MM.1S (cell line): ENCODE results near the gene PKD1L1.

Source experiments
- DNase-seq: peaks from one replicate; pipeline ENCODE4 v3.0.0-alpha.2; 2015
- H2AFZ ChIP-seq: fragments of 300-600 bp; sonication (generic); 2 replicates; pipeline ENCODE4 v1.6.0; 2016; ENCODE audit warnings: antibody characterized with exemption, low read length
- H3F3A ChIP-seq: fragments of 300-600 bp; sonication (generic); 2 replicates; pipeline ENCODE4 v1.6.1; 2016; ENCODE audit warnings: mild to moderate bottlenecking, antibody characterized with exemption, low read length, moderate library complexity, mixed read lengths; ENCODE audit not compliant: insufficient read depth
- H3K27ac ChIP-seq: fragments of 300-600 bp; sonication (generic); 2 replicates; pipeline ENCODE4 v1.5.1; 2016; ENCODE audit warnings: mild to moderate bottlenecking, low read length
- H3K27me3 ChIP-seq: fragments of 300-600 bp; sonication (generic); replicated peaks from 2 replicates; pipeline ENCODE4 v1.6.0; 2016; ENCODE audit warnings: low read length; ENCODE audit not compliant: insufficient read depth
- H3K36me3 ChIP-seq: fragments of 300-600 bp; sonication (generic); replicated peaks from 2 replicates; pipeline ENCODE4 v1.6.1; 2016; ENCODE audit warnings: mild to moderate bottlenecking, low read length, mixed read lengths; ENCODE audit not compliant: insufficient read depth
- H3K4me1 ChIP-seq: fragments of 300-600 bp; sonication (generic); 2 replicates; pipeline ENCODE4 v1.6.1; 2016; ENCODE audit warnings: low read length, mixed read lengths
- H3K4me2 ChIP-seq: fragments of 300-600 bp; sonication (generic); 2 replicates; pipeline ENCODE4 v1.6.0; 2016; ENCODE audit warnings: low read depth, low read length
- H3K4me3 ChIP-seq: fragments of 300-600 bp; sonication (generic); 2 replicates; pipeline ENCODE4 v1.5.1; 2016; ENCODE audit warnings: low read length, mixed read lengths
- H3K79me2 ChIP-seq: fragments of 300-600 bp; sonication (generic); 2 replicates; pipeline ENCODE4 v1.6.1; 2016; ENCODE audit warnings: mixed run types, low read length, mixed read lengths
- H3K9ac ChIP-seq: fragments of 300-600 bp; sonication (generic); 2 replicates; pipeline ENCODE4 v1.6.1; 2016; ENCODE audit warnings: low read length, mixed read lengths
- H3K9me2 ChIP-seq: fragments of 300-600 bp; sonication (generic); replicated peaks from 2 replicates; pipeline ENCODE4 v1.6.1; 2016; ENCODE audit warnings: mild to moderate bottlenecking, low read length, mixed read lengths; ENCODE audit not compliant: insufficient read depth
- H3K9me3 ChIP-seq: fragments of 300-600 bp; sonication (generic); replicated peaks from 2 replicates; pipeline ENCODE4 v1.6.1; 2016; ENCODE audit warnings: mild to moderate bottlenecking, low read length, mixed read lengths; ENCODE audit not compliant: insufficient read depth
- H4K20me1 ChIP-seq: fragments of 300-600 bp; sonication (generic); 2 replicates; pipeline ENCODE4 v1.6.1; 2016; ENCODE audit warnings: mild to moderate bottlenecking, low read length, moderate library complexity, mixed read lengths; ENCODE audit not compliant: insufficient read depth
- CTCF ChIP-seq: fragments of 300-600 bp; sonication (generic); IDR thresholded peaks from 2 replicates; pipeline ENCODE4 v1.5.1; 2016; ENCODE audit warnings: antibody characterized with exemption, low read length, mixed read lengths
- EZH2 ChIP-seq: fragments of 300-600 bp; sonication (generic); optimal IDR thresholded peaks from 2 replicates; pipeline ENCODE3; 2017; ENCODE audit warnings: low read depth, mild to moderate bottlenecking, antibody characterized with exemption, low read length, mixed read lengths
- EZH2phosphoT487 ChIP-seq: fragments of 300-600 bp; sonication (generic); IDR thresholded peaks from 2 replicates; pipeline ENCODE4 v1.6.1; 2018; ENCODE audit warnings: antibody characterized with exemption, low read length

The PKD1L1 gene

GRCh38 chr7:47777531-47778152, 170.6 kb downstream of the PKD1L1 start:
- Histone ChIP-seq H4K20me1 (no peaks in the 10 kb centered on the region), H3K27me3 (no peaks in the 10 kb centered on the region), H3K4me2 (no peak overlapping the region), H3K9ac (no peak overlapping the region), H3K27ac (no peak overlapping the region), H3F3A (no peaks in the 10 kb centered on the region), H3K9me2 (no peaks in the 10 kb centered on the region), H3K4me1 (no peaks in the 10 kb centered on the region), H2AFZ (no peak overlapping the region), H3K79me2 (no peaks in the 10 kb centered on the region), H3K4me3 (no peak overlapping the region), H3K9me3 (no peaks in the 10 kb centered on the region), H3K36me3 (no peaks in the 10 kb centered on the region)
- TF ChIP-seq CTCF = no peak
- no peak for TF ChIP-seq EZH2phosphoT487
- TF ChIP-seq EZH2 = no peak
- no peak for DNase-seq

- H3K4me3 ChIP-seq = no peak overlapping the region
- H3K4me1 ChIP-seq = no peaks in the 10 kb centered on the region
- H4K20me1 ChIP-seq = no peaks in the 10 kb centered on the region
- no peaks in the 10 kb centered on the region for H3K27me3 ChIP-seq
- no peak for DNase-seq
- no peaks in the 10 kb centered on the region for H3K36me3 ChIP-seq
- no peak overlapping the region for H2AFZ ChIP-seq
- H3K79me2 ChIP-seq = no peaks in the 10 kb centered on the region
- TF ChIP-seq EZH2 (no peak), CTCF (no peak), EZH2phosphoT487 (no peak)
- no peaks in the 10 kb centered on the region for H3F3A ChIP-seq
- no peaks in the 10 kb centered on the region for H3K9me2 ChIP-seq
- no peak overlapping the region for H3K27ac ChIP-seq
- H3K9me3 ChIP-seq = no peaks in the 10 kb centered on the region
- no peak overlapping the region for H3K9ac ChIP-seq
- H3K4me2 ChIP-seq = no peak overlapping the region
These were observed 171.9 kb downstream of the PKD1L1 start for GRCh38 chr7:47776335-47776734.

- TF ChIP-seq EZH2 (no peak), EZH2phosphoT487 (no peak), CTCF (no peak)
- no peaks in the 10 kb centered on the region for H3K27me3 ChIP-seq
- no peaks in the 10 kb centered on the region for H3K4me1 ChIP-seq
- no peak overlapping the region for H3K27ac ChIP-seq
- H3K79me2 ChIP-seq = no peaks in the 10 kb centered on the region
- H2AFZ ChIP-seq = no peak overlapping the region
- H3F3A ChIP-seq = no peaks in the 10 kb centered on the region
- DNase-seq = no peak
- no peak overlapping the region for H3K4me3 ChIP-seq
- no peaks in the 10 kb centered on the region for H3K36me3 ChIP-seq
- H3K9me3 ChIP-seq = no peaks in the 10 kb centered on the region
- no peak overlapping the region for H3K4me2 ChIP-seq
- H3K9ac ChIP-seq = no peak overlapping the region
- no peaks in the 10 kb centered on the region for H3K9me2 ChIP-seq
- H4K20me1 ChIP-seq = no peaks in the 10 kb centered on the region
These were observed 173.0 kb downstream of the PKD1L1 start for GRCh38 chr7:47775238-47775637.
